TTC549 (cell line): ENCODE results near the gene OR2J1.
"Not testable (repeated sequence)": the region's sequence is repeated elsewhere in the genome, so short reads cannot be mapped to it uniquely, and the experiment has no call there.

ENCODE experiments used
- FAIRE-seq: peaks from 2 replicates; lab custom pipeline; 2012; peaks lifted over from hg19 to GRCh38; lab: Jason Lieb, UNC

Gene OR2J1

DNA sequence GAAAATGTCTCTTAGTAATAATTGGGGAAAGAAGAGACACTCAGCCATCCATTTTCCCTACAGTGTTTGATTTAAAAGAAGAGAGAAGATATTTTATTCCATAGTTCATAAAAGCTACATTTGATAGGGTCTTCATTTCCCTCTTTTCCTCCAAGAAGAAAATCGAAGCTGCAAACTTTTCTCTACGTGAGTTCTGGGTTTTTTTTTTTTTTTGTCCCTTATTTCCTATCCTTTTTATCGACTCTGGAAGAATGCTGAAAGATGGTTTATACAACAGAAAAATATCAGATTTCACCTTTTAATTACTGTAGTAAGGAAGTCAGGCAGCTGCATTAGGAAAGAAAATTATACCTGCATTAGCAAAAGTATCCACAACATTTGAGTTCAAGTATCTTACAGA lies at the start of gene OR2J1:
Gene OR2J1 (plus strand): TSS at position 301 of the 400 bp plus-strand sequence. CDS start 1,453 bp downstream, outside the sequence.
- no peak for FAIRE-seq

DNA sequence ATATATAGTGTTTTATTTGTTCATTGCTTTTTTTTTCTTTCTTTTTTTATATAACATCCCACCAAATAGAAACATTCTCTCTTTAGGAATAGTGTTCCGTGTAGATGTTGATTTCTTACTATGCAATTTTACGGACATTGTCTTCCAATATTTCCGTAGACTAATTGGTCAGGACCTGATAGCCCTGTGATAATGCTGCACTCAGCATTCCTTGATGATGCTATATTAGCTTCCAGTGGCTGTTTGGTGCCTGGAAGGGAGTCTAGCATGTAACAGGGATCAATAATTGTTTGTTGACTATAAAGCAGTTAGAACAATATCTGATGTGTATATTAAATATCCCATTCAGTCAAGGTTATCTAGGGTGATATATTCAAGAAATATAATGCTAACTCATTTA lies 47.6 kb upstream of the OR2J1 start:
- no peak for FAIRE-seq

DNA sequence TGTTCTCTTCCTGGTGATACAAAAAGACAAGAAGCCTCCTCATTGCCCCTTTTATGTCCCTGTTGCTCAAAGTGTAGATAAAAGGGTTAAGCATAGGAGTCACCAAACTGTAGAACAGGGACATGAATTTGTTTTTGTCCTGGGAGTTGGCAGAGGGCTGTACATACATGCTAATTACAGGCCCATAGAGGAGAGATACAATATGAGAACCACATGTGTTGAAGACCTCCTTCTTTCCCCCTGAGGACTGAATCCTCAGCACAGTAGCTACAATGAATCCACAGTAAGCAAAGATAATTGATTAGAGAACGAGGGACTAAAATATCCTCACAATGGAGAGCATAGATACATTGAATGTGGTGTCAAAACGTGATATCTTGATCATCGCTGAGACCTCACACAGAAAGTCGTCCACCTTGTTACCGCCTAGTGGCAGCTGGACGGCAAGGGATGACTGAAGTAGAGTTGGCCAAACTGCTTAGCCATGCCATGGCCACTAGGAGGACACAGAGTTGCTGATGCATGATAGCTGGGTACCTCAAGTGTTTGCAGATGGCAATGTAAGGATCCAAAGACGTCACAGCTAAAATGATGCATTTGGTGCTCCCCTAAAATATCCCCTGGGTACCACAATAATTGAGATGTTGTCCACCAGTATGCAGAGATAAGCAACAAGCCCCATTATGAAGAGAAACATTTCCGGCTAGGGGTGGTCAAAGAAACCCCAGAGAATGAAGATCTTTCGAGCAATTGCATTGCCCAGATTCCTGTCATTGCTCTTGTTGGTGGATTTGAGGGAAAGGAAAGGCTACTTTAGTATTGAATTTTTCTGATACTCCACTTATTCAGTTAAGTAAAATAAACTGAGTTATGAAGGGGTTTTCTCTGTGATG lies 27.2 kb upstream of the OR2J1 start:
- no peak for FAIRE-seq

DNA sequence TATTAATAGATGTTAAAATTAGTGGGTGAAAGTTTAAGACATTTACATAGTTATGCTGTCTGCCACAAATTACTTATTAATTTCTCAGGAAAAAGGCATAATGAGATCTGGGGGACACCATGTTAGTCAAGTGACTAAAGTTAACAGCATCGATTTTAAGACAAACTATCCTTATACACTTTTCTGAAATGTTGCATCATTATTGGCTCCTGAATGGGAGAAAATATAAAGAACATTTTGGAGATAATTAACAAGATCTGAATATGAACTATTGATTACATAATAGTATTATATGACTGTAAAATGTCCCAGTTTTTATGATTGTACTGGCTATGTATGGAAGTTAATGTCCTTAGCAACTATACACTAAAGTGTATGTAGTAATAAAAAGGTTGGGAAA lies 20.1 kb upstream of the OR2J1 start:
- no peak for FAIRE-seq

DNA sequence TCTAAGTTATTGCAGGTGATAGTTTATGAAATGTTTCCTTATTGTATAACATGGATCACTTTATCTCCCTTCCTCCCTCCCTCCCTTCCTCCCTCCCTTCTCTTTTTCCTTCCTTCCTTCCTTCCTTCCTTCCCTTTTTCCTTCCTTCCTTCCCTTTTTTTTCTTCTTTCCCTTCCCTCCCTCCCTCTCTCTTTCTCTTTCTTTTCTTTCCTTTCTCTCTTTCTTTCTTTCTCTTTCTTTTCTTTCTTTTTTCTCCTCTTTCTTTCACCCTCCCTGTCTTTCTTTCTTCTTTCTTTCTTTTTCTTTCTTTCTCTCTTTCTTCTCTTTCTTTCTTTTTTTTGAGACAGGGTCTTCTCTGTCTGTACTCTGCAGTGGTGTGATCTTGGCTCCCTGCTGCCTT lies 18.0 kb upstream of the OR2J1 start:
- no peak for FAIRE-seq

DNA sequence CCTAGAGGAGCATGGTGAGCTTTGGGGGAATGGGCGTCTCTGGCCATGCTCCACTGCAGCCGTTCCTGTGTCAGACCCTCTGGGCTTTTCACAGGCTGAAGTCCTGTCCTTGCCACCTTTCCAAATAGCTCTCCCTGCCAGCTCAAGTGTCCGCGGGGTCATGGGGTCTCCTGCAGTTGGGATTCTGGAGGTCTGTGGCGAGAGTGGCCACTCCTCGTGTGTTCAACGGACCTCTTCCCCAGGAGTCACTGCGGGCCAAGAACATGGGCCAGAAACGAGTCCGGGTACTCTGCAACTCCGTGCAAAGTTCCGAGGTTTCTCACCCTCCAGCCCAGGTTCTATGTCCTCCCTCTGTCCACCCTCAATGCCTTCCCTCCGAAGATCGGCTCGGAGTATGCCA lies 16.8 kb upstream of the OR2J1 start:
- no peak for FAIRE-seq

DNA sequence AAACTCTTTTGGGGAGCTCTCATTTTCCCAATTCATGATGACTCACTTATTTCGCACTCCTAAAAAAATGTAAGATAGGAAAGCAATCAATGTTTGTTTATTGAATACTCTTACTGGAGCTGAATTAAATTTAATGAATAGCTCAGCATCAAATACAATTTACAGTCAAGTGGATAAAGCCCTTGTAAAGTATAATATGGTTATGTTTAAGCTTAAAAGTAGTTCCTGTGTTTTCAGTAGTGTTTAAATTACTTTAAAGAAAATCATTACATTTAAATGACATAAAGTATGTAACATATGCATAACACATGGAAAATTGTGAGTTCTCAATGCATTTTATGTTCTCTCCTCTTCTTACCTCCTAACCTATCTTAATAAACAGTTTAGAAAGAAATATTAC lies 12.1 kb upstream of the OR2J1 start, which contains the start of gene OR2B3:
Gene OR2B3 (minus strand): TSS at position 101 of the 400 bp plus-strand sequence. CDS start 65 bp downstream, at position 36.
- no peak for FAIRE-seq

DNA sequence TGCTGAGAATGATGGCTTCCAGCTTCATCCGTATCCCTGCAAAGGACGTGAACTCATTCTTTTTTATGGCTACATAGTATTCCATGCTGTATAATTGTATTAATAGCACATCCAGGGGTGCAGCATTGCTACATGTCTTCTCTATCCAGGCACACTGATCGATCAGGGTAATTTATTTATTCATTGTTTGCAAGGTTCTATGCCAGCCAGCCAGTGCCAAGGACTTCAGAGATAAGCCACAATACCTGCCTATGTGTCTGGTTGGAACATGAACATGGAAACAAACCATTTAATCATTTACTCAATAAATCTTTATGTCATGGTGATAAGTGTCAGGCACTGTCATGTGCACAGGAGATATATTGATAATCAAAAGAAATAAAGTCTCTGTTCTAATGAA lies 6.3 kb upstream of the OR2J1 start:
- FAIRE-seq: no peak

DNA sequence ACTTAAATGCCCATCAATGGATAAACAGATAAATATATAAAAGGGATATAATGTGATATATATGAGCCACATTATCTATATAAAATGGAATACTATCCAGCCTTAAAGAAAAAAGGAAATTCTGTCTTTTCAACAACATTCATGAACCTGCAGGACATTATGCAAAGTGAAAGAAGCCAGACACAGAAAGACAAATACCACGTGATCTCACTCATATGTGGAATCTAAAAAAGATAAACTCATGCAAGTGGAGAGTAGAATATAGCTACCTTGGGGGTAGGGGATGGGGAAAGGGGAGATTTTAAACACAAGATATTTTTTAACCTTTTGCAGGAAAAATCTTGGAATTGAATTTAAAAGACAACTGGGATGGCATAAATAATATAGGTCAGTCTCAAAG lies 1.5 kb upstream of the OR2J1 start:
- no peak for FAIRE-seq

DNA sequence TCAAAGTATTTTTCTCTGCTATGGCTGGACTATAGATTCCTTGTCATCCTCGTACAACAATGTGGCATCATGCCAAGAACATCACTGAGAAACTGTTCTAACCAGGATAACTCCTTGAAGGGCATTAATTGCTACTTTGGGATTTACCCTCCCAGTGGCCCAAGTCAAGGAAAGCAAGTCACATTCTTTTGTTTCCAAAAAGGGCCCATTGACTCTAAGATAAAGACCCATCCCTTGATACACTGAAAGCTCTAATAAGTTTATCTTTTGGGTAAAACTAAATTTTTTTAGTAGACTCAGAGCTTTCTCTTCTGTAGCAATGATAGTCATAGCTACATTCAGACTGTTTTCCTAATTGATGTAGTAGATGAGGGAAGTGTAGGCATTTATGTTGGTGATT lies 8.5 kb downstream of the OR2J1 start, which contains the start of gene OR2J3:
Gene OR2J3 (plus strand): TSS at position 301 of the 400 bp plus-strand sequence. CDS start 3,833 bp downstream, outside the sequence.
- FAIRE-seq: no peak

DNA sequence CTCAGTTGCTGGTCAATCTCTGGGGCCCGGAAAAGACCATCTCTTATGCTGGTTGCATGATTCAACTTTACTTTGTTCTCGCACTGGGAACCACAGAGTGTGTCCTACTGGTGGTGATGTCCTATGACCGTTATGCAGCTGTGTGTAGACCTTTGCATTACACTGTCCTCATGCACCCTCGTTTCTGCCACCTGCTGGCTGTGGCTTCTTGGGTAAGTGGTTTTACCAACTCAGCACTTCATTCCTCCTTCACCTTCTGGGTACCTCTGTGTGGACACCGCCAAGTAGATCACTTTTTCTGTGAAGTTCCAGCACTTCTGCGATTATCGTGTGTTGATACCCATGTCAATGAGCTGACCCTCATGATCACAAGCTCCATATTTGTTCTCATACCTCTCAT lies 12.8 kb downstream of the OR2J1 start:
- no peak for FAIRE-seq

DNA sequence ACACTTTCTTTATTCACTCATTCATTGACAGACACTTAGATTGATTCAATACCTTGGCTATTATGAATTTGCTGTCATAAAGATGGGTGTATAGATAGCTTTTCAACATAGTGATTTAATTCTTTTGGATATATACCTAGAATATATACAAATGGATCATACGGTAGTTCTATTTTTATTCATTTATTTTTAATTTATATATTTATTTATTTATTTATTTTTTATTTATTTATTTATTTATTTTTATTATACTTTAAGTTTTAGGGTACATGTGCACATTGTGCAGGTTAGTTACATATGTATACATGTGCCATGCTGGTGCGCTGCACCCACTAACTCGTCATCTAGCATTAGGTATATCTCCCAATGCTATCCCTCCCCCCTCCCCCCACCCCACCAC lies 15.7 kb downstream of the OR2J1 start:
- not testable (repeated sequence) for FAIRE-seq

DNA sequence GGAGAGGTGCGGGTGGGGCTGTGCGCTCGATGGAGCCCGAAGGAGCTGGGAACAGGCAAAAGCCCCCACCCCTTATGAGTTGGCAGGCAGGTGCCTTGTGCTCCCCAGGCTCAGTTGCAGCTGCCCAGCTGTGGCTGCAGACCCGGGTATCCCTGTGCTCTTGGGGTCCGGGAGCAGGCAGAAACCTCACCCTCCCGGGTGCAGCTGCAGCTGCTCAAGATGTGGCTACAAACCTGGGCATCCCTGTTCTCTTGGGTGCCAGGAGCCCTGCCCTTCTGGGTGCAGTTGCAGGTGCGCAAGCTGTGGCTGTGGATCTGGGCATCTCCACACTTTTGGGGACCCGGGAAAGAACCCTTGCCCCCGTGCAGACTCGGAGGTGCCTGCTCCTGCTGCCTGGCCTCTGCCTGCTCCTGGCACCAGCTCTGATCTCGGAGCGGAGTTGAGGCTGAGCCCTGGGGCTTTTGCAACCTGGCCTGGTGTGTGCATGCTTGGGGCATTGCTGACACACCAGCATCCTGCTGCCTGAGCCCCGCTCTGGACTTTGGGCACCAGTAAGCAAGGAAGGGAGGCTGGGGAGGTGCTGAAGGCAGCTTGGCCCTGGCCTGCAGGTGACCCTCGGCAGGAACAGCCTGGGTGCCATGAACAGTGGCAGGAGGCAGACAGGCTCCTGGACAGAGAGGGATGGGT lies 30.2 kb downstream of the OR2J1 start:
- FAIRE-seq: no peak

DNA sequence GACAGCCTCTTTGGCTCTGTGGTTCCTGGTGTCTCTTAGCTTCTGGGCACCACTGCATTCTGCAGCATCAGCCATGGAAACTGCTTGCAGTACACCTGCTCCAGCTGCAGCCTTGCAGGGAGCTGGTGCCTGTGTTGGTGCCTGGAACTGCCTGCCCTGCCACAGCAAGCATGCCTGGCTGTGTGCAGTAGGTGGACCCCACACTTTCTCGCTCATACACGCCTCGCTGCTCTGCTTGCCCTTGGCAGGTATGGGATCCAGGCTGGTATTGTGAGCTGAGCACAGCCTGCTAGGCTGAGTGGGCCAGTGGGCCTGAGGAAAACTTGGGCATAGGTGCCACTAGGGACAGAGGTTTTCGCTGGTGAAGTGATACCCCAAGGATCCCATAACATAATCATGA lies 31.4 kb downstream of the OR2J1 start:
- FAIRE-seq: no peak

DNA sequence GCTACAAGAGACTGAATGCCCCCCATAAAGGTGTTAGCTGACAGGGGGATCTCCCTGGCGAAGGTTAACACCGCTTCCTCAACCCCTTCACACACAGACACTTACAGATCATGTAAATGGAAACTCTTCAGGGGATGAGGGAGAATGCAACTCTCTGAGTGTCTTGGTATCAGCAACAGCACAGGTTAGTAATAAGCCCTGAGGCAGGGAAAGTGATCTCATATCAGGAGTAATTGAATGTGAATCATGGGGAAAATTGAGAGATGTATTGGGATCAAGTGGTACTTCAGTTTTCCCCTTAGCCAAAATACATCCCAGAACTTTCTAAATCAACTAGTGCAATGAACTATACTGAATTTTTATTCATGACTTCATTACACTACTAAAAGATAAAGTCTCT lies 32.4 kb downstream of the OR2J1 start:
- FAIRE-seq: no peak

DNA sequence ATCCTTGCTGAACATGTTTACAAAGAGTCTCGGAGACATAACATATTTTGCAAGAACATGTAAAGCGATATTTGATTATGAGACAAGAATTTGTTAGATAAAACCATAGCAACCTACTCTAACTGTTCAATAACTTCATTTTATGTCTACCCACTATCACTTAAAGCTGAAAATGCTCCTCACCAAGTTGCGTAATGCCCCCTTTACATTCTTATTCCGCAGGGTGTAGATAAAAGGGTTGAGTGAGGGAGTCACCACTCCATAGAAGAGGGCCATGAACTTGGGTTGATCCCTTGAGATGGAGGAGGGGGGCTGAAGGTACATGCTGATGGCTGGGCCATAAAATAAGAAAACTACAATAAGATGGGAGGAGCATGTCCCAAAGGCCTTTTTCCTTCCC lies 38.4 kb downstream of the OR2J1 start:
- FAIRE-seq: no peak

DNA sequence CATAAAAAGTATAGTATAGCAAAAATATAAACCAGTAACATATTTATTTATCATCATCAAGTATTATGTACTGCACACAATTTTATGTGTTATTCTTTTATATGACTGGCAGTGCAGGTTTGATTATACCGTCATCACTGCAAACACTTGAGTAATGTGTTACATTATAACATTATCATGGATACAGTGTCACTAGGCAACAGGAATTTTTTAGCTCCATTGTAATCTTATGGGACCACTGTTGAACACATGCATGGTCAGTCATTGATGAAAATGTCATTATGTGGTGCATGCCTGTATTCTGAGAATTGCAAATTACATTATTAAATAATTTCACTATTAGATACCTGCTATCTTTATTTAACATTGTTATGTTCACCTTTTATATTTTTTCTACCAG lies 42.3 kb downstream of the OR2J1 start:
- FAIRE-seq: no peak

DNA sequence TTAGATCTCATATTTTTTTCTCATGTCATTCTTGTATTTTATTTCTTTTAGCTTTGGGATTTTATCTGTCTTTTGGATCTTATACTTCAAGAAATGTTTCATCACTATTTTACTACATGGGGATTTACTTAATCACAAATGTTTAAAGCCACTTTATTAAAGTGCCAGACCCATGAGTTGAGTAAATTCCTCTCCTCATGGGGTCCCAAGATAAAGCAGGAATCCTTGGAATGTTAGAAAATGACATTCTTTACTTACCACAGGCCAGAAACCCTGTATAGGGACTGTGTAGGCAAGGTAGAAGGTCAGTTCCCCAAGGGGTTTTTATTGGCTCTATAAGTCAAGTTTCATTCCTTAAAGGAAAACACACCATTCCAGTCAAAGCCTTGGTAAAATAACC lies 43.0 kb downstream of the OR2J1 start:
- FAIRE-seq: no peak

DNA sequence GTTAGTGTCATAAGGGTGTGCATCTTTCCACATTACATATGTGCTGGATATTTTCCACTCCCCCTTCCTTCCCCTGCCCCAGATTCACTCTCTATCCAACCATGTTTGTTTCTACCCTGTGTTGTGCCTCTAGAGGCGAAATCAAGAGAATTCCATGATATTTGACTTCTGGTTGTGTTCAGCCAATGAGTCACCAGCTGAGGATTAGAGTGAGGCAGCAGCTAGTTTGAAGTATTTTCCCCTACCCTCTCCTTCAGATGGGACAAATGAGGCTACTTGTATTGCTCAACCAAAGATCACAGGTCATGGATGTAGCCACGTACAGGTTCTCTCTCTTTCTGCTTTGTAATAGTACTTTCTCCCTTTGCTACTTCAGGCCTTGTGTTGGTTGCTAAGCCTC lies 46.9 kb downstream of the OR2J1 start:
- no peak for FAIRE-seq

DNA sequence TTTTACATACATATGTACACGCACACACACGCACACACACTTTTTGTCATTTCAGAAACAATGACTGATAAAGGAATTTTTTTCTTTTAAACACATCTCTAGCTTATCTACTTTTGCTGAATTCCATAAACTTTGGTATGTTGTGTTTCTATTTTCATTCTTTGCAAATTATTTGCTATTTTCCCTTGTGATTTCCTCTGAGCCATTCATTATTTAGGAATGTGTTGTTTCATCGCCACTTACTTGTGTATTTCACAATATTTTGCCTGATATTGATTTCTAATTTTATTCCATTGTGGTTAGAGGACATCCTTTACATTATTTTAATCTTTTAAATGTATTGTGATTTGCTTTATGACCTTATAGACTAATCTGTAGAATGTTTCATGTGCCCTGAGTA lies 47.8 kb downstream of the OR2J1 start:
- FAIRE-seq: no peak

DNA sequence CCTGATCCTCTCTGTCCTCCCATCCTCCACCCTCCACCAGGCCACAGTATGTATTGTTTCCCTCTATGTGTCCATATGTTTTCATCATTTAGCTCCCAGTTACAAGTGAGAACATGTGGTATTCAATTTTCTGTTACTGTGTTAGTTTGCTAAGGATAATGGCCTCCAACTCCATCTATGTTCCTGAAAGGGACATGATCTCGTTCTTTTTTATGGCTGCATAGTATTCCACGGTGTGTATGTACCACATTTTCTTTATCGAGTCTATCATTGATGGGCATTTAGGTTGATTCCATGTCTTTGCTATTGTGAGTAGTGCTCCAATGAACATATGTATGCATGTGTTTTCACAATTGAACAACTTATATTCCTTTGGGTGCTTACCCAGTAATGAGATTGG lies 50.2 kb downstream of the OR2J1 start:
- FAIRE-seq: not testable (repeated sequence)
